ENCODE data around the gene COX4I1. TPM values are rescaled to one million over a fixed set of nuclear protein-coding genes. Genes with fewer than 3 reads are reported as not detected.
A peak's percentile ranks its signal among the peaks of the same experiment; 100 is the strongest.

The COX4I1 gene
- total and polyA plus RNA-seq, 5 donors = 1,306 to 4,150 (median 1,671) TPM

DNA sequence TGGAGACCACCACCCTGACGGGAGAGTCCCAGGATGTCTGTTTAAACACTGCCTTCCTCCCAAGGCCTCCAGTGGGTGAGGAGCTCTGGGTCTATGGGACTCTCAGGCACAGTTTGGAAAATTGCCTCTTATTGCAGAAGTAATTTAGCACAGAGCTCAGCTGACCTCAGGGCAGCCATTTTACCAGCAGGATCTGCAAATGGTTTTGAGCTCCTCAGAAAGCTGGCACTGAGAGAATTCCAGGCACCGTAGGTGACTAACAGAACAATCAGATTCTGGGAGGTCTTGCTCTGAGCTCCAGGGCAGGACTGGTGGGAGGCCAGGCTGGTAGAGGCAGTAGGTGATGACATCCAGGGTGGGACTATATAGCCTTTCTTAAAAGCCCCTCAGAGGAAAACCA lies 31.3 kb upstream of the COX4I1 start:
- Histone ChIP-seq H3K27me3 (ENCODE audit: control insufficient read depth, insufficient read depth) (no peaks in the 10 kb centered on the region), H3K4me3 (ENCODE audit: low read length) (no peak overlapping the region), H3K9me3 (ENCODE audit: control insufficient read depth, low read length) (no peaks in the 10 kb centered on the region), H3K4me1 (ENCODE audit: control insufficient read depth, insufficient read depth, low read length) (no peaks in the 10 kb centered on the region), H3K27ac (ENCODE audit: low read length) (no peak overlapping the region)
- intact Hi-C loops (cut with DNase I) = no loop called here
- 52% methylated on average over 2 of the region's 2 CpGs for WGBS
- no peak for DNase-seq
- ATAC-seq = no peak

DNA sequence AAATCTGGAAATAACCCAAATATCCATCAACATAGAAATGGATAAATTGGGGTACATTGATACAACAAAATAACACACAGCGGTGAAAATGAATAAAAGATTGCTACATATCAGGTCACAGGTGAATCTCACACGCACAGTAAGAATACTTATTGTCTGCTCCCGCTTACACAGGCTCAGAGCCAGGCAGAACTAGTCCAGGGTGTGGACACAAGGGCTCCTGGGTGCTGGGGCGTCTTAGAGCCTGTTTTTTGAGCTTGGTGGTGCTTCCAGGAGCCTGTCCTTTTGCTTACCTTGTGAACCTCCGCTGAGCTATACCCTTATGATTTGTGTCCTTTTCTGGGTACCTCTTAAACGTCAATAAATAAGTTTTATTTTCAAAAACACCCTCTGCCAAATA lies 28.8 kb upstream of the COX4I1 start:
- H3K4me3 ChIP-seq (ENCODE audit: low read length) = no peak overlapping the region
- intact Hi-C loops (cut with DNase I) = no loop called here
- no peaks in the 10 kb centered on the region for H3K27me3 ChIP-seq (ENCODE audit: control insufficient read depth, insufficient read depth)

DNA sequence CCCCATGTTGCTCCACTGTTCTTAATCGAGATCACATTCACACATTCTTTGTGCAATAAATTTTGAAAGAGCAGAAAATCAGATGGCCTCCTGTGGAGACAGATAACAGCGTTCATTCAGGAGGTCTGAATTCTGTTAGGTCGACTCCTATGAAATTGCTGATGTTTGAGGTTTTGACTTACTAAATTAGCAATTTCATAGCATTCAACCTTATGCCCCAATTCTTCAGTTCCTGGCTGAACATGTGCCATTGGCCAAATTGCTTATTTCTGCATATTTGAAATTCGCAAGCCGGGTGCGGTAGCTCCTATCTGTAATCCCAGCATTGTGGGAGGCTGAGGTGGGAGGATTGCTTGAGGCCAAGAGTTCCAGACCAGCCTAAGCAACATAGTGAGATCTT lies 26.5 kb upstream of the COX4I1 start:
- WGBS = 96% methylated on average over 6 of the region's 6 CpGs
- intact Hi-C loops (cut with DNase I) = no loop called here

More for the DNA sequence above, 28.8 kb upstream of the COX4I1 start:
- 95% methylated on average over 6 of the region's 6 CpGs for whole genome bisulfite sequencing
- Histone ChIP-seq H3K4me1 (ENCODE audit: control insufficient read depth, insufficient read depth, low read length) (no peaks in the 10 kb centered on the region), H3K27ac (ENCODE audit: low read length) (no peak overlapping the region), H3K9me3 (ENCODE audit: control insufficient read depth, low read length) (no peaks in the 10 kb centered on the region)
- DNase-seq (no peak), ATAC-seq (no peak)

DNA sequence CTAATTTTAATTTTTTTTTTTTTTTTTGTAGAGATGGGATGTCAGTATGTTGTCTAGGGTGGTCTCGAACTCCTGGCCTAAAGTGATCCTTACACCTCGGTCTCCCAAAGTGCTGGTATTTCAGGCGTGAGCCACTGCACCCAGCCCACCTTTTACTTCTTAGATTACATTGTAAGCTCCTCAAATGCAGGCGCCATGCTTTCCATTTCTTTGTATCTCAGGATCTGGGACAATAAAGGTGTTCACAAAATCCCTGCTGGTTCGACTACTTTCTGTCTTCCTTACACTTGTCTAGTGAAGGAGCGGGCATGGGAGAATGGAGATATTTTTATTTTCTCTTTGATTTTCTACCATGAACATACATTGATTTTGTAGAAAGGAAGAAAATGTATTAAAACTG lies 25.4 kb upstream of the COX4I1 start:
- intact Hi-C loops (cut with DNase I) = no loop called here
- H3K4me3 ChIP-seq (ENCODE audit: low read length) = no peak overlapping the region
- H3K4me1 ChIP-seq (ENCODE audit: control insufficient read depth, insufficient read depth, low read length) = peaks cover 2% of the 10 kb centered on the region
- no peak for ATAC-seq
- H3K27me3 ChIP-seq (ENCODE audit: control insufficient read depth, insufficient read depth) = no peaks in the 10 kb centered on the region
- 79% methylated on average over 6 of the region's 6 CpGs for WGBS
- no peaks in the 10 kb centered on the region for H3K9me3 ChIP-seq (ENCODE audit: control insufficient read depth, low read length)
- no peak for DNase-seq
- no peak overlapping the region for H3K27ac ChIP-seq (ENCODE audit: low read length)

More for the DNA sequence above, 26.5 kb upstream of the COX4I1 start:
- Histone ChIP-seq H3K27me3 (ENCODE audit: control insufficient read depth, insufficient read depth) (no peaks in the 10 kb centered on the region), H3K9me3 (ENCODE audit: control insufficient read depth, low read length) (no peaks in the 10 kb centered on the region), H3K4me1 (ENCODE audit: control insufficient read depth, insufficient read depth, low read length) (no peaks in the 10 kb centered on the region), H3K27ac (ENCODE audit: low read length) (no peak overlapping the region), H3K4me3 (ENCODE audit: low read length) (no peak overlapping the region)
- DNase-seq = no peak
- no peak for ATAC-seq

DNA sequence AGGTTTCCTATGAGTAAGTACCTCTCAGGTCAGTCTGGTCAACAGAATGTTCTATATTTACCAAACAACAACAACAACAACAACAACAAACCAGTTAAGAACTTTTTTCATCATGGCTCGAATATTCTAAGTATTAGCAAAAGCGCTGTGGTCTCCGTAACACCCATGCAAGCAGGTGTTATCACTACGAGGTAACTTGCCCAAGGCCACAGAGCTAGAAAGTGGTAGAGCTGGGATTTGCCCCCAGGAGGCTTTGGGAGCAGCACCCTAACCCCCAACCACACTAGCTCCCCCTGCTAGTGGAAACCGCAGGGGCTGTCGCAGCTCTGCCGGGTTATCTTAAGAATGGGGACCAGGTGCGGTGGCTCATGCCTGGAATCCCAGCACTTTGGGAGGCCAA lies 24.7 kb upstream of the COX4I1 start:
- no peak for DNase-seq
- intact Hi-C loops (cut with DNase I) = no loop called here
- no peak overlapping the region for H3K27ac ChIP-seq (ENCODE audit: low read length)
- WGBS = 93% methylated on average over 8 of the region's 8 CpGs
- peaks cover 2% of the 10 kb centered on the region for H3K4me1 ChIP-seq (ENCODE audit: control insufficient read depth, insufficient read depth, low read length)
- no peak overlapping the region for H3K4me3 ChIP-seq (ENCODE audit: low read length)
- no peaks in the 10 kb centered on the region for H3K27me3 ChIP-seq (ENCODE audit: control insufficient read depth, insufficient read depth)
- no peaks in the 10 kb centered on the region for H3K9me3 ChIP-seq (ENCODE audit: control insufficient read depth, low read length)
- ATAC-seq = no peak

DNA sequence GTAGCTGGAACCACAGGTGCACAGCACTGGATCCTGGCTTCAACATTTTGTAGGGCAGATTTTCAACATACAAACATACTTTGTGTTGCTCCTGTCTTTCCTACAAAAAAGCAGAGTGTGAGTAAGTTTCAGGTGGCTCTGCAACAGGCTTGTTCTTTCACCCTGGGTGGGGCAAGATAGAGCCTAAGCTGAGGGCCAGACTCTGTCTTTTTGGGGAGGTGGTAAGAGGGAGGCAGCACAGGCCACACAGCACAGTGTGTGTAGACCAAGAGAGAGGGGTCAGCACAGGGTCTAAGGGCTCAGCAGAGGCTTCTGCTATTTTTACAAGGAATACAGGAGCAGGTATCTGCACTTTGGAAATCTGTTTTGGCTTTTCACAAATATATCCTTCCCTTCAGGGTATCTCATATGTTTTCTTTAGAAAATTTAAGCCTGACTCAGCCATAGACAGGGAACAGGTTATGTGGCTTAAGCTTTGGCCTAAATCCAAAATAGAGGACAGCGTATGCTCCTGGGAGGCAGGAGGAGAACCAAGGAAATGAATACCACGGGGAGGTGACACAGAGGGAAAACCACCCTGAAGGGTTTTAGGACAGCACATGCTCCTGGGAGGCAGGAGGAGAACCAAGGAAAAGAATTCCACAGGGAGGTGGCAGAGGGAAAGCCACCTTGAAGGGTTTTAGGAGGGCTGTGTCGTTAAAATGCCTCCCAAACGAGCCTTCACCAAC lies 21.7 kb upstream of the COX4I1 start:
- Histone ChIP-seq H3K27ac (ENCODE audit: low read length) (no peak overlapping the region), H3K4me3 (ENCODE audit: low read length) (no peak overlapping the region), H3K9me3 (ENCODE audit: control insufficient read depth, low read length) (no peaks in the 10 kb centered on the region), H3K4me1 (ENCODE audit: control insufficient read depth, insufficient read depth, low read length) (peaks cover 2% of the 10 kb centered on the region), H3K27me3 (ENCODE audit: control insufficient read depth, insufficient read depth) (no peaks in the 10 kb centered on the region)
- 71% methylated on average over 4 of the region's 4 CpGs for WGBS
- no peak for ATAC-seq
- DNase-seq = no peak
- intact Hi-C loops (cut with DNase I) = no loop called here

DNA sequence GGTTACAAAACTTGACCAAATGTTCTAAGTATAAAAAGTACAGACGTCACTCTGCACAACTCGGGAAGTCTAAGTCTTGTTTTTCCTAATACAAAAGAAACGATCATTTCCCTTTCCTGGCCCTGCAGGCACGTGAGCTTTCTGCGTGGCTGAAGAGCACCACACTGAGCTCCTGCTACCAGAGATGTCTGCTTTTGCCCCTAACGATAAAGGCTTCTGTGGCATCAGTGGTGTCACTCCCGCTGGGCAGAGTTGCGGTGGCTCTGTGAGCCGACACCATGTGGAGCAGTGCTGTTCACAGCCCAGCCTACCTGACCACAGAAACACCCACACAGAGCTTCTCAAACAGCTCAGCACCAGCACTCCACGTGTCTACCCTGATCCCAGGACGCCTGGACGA lies 20.6 kb upstream of the COX4I1 start:
- Histone ChIP-seq H3K9me3 (ENCODE audit: control insufficient read depth, low read length) (no peaks in the 10 kb centered on the region), H3K4me1 (ENCODE audit: control insufficient read depth, insufficient read depth, low read length) (peaks cover 2% of the 10 kb centered on the region), H3K4me3 (ENCODE audit: low read length) (no peak overlapping the region), H3K27ac (ENCODE audit: low read length) (no peak overlapping the region), H3K27me3 (ENCODE audit: control insufficient read depth, insufficient read depth) (no peaks in the 10 kb centered on the region)
- no peak for DNase-seq
- WGBS = 67% methylated on average over 12 of the region's 12 CpGs
- ATAC-seq = no peak
- intact Hi-C loops (cut with DNase I) = no loop called here

DNA sequence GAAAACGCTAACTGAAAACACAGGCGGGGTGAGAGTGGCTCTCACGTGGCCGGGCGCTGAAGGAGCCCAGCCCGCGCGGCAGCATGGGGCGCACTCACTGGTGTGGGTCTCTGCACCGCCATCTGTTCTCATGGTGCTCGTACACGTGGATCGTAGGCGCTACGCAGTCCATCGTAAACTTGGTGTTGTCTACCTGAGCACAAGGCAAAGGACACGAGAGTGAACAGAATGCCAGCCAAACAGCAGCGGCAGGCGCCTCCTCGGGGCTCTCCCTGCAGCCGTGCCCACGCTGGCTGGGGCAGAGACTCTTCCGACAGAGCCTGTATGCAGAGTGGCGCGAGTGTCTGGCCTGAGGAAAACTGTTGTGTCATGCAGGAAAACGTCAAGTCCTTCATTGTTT lies 19.2 kb upstream of the COX4I1 start:
- H3K4me1 ChIP-seq (ENCODE audit: control insufficient read depth, insufficient read depth, low read length) = peaks cover 2% of the 10 kb centered on the region
- WGBS = 90% methylated on average over 26 of the region's 26 CpGs
- H3K27me3 ChIP-seq (ENCODE audit: control insufficient read depth, insufficient read depth) = no peaks in the 10 kb centered on the region
- DNase-seq (no peak), ATAC-seq (no peak)
- no peak overlapping the region for H3K27ac ChIP-seq (ENCODE audit: low read length)
- H3K4me3 ChIP-seq (ENCODE audit: low read length) = no peak overlapping the region
- H3K9me3 ChIP-seq (ENCODE audit: control insufficient read depth, low read length) = no peaks in the 10 kb centered on the region
- intact Hi-C loops (cut with DNase I) = no loop called here

DNA sequence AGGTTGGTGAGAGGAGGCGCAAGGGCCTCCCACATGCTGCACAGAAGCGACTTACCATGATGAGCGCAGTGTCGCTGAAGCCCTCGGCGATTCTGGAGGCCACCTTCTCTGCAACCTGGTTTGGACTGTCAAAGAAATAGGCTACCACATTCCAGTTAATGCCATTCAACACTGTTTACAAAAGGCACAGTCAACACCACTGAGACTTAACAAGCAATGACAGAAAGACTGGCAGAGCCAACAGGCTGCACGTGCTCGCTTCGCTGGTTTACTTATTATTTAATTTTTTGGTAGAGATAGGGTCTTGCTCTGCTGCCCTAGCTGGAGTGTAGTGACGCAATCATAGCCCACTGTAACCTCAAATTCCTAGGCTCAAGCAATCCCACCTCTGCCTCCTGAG lies 18.3 kb upstream of the COX4I1 start:
- DNase-seq = no peak
- intact Hi-C loops (cut with DNase I) = no loop called here

DNA sequence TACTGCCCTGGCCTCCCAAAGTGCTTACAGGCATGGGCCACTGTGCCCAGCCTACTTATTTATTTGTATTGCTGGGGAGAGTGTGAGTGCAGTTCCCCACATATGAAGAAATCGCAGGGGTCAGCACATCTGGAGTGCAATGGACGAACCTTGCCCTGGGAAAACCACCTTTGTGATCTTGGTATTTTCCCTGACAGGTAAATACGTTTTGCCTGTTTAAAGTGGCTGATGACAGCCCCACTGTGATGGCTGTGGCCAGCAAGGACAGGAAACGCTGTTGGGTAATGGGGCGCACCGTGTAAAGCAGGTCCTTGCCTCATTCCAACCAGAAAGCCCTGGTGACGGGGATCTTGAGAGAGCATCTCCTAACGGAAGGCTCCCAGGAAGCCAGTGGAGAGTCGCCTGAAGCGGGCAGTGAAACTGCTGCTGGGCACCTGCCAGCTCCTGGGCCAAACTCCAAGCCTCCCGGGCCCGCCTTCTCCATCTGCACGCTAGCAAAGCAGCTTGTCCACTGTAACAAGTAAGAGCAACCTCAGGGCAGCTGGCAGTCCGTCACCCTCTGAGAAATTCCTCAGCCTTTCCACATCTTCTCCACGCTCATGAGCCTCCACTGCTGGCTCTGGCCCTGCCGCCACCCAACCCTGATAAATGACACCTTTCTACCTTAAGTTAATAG lies 17.7 kb upstream of the COX4I1 start:
- H3K4me3 ChIP-seq (ENCODE audit: low read length) = no peak overlapping the region
- ATAC-seq (peak; percentile 34 to 53), DNase-seq (peak; percentile 56 to 82 (median 73))
- 56% methylated on average over 16 of the region's 16 CpGs for WGBS
- H3K27me3 ChIP-seq (ENCODE audit: control insufficient read depth, insufficient read depth) = no peaks in the 10 kb centered on the region
- H3K4me1 ChIP-seq (ENCODE audit: control insufficient read depth, insufficient read depth, low read length) = peaks cover 2% of the 10 kb centered on the region
- intact Hi-C loops (cut with DNase I) = no loop called here
- H3K9me3 ChIP-seq (ENCODE audit: control insufficient read depth, low read length) = no peaks in the 10 kb centered on the region
- H3K27ac ChIP-seq (ENCODE audit: low read length) = no peak overlapping the region

More for the DNA sequence above, 18.3 kb upstream of the COX4I1 start:
- peaks cover 2% of the 10 kb centered on the region for H3K4me1 ChIP-seq (ENCODE audit: control insufficient read depth, insufficient read depth, low read length)
- no peaks in the 10 kb centered on the region for H3K27me3 ChIP-seq (ENCODE audit: control insufficient read depth, insufficient read depth)
- H3K27ac ChIP-seq (ENCODE audit: low read length) = no peak overlapping the region
- H3K4me3 ChIP-seq (ENCODE audit: low read length) = no peak overlapping the region
- no peaks in the 10 kb centered on the region for H3K9me3 ChIP-seq (ENCODE audit: control insufficient read depth, low read length)
- no peak for ATAC-seq
- WGBS = 87% methylated on average over 10 of the region's 10 CpGs

DNA sequence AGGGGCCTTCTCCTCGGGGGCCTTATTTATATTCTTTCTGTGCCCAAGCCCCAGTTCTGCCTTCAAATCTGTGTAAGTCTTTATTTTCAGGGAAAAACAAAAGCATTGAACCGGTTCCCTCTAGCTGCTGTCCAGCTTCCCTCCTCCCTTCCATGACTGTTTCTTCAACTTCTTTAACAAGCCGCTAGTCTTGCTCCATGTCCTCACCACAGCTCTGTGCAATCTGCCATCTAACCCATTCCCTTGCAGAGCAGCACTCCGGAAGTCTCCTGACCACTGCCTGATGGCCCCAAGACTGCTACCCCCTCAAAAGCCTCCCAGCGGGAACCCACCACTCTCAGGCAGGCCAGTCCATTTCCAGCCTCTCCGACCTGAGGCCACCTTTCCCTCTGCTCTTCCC lies 17.0 kb upstream of the COX4I1 start:
- no peaks in the 10 kb centered on the region for H3K9me3 ChIP-seq (ENCODE audit: control insufficient read depth, low read length)
- DNase-seq (no peak), ATAC-seq (no peak)
- no peak overlapping the region for H3K4me3 ChIP-seq (ENCODE audit: low read length)
- peaks cover 2% of the 10 kb centered on the region for H3K4me1 ChIP-seq (ENCODE audit: control insufficient read depth, insufficient read depth, low read length)
- no peaks in the 10 kb centered on the region for H3K27me3 ChIP-seq (ENCODE audit: control insufficient read depth, insufficient read depth)
- WGBS = 76% methylated on average over 6 of the region's 6 CpGs
- no peak overlapping the region for H3K27ac ChIP-seq (ENCODE audit: low read length)
- intact Hi-C loops (cut with DNase I) = no loop called here
